Measurements from ENCODE around the gene HADHA. TPM values are rescaled to one million over a fixed set of nuclear protein-coding genes. Genes with fewer than 3 reads are reported as not detected.

The HADHA gene
- polyA plus RNA-seq, 1 donor (not counting 4 experiments of a cell fraction or from before 2014, with no cell fraction given): 150 TPM

DNA sequence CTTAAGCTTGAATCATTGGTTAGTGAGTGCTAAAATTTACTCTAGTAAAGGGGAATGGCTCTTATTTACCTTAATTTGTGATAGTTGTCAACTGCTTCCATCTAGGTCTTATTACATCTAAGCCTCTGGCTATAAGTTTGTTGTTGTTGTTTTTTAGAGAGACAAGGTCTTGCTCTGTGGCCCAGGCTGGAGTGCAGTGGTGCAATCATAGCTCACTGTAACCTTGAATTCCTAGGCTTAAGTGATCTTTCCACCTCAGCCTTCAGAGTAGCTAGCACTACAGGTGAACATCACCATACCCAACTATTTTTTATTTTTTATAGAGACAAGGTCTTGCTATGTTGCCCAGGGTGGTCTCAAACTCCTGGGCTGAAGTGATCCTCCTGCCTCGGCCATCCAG, 6.6 kb downstream of the HADHA start:
- FAIRE-seq: no peak
- Histone ChIP-seq H3K79me2 (ENCODE audit: control insufficient read depth, insufficient read depth, low read length) (peaks cover 38% of the 10 kb centered on the region), H3K9me3 (ENCODE audit: control insufficient read depth, low read depth, low read length) (no peaks in the 10 kb centered on the region)

DNA sequence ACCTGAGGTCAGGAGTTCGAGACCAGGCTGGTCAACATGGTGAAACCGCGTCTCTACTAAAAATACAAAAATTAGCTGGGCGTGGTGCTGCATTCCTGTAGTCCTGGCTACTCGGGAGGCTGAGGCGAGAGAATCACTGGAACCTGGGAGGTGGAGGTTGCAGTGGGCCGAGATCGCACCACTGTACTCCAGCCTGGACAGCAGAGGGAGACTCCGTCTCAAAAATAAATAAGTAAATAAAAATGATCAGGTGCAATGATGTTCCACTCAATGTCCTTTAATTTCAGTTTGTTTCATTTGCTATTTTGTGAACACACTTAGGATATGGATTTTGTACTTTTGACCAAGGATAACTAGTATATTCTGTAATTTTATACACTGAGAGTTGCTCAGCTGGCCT, 9.3 kb downstream of the HADHA start:
- DNase-seq (ENCODE audit: low read depth, low spot score): no peak
- no peak for TF ChIP-seq EZH2 (IDR thresholded peaks at IDR 0.05; ENCODE audit: low read length)
- TF ChIP-seq, protein P1, sequence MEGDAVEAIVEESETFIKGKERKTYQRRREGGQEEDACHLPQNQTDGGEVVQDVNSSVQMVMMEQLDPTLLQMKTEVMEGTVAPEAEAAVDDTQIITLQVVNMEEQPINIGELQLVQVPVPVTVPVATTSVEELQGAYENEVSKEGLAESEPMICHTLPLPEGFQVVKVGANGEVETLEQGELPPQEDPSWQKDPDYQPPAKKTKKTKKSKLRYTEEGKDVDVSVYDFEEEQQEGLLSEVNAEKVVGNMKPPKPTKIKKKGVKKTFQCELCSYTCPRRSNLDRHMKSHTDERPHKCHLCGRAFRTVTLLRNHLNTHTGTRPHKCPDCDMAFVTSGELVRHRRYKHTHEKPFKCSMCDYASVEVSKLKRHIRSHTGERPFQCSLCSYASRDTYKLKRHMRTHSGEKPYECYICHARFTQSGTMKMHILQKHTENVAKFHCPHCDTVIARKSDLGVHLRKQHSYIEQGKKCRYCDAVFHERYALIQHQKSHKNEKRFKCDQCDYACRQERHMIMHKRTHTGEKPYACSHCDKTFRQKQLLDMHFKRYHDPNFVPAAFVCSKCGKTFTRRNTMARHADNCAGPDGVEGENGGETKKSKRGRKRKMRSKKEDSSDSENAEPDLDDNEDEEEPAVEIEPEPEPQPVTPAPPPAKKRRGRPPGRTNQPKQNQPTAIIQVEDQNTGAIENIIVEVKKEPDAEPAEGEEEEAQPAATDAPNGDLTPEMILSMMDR (optimal IDR thresholded peaks at IDR 0.05 in 1 of 3, IDR thresholded peaks at IDR 0.05 in 1 of 3, conservative IDR thresholded peaks at IDR 0.05 in 1 of 3; ENCODE audit: extremely low read depth in 1 of 3, insufficient read depth in 2 of 3, low read length in 3 of 3): peak in 1 of 3 experiments; percentile 2
- Histone ChIP-seq H3K27me3 (ENCODE audit: control insufficient read depth, extremely low read depth, insufficient read depth, low read length) (no peaks in the 10 kb centered on the region), H3K27ac (ENCODE audit: control insufficient read depth, insufficient read depth, low read length) (no peak overlapping the region), H3K9ac (ENCODE audit: control insufficient read depth, extremely low read depth, insufficient read depth, low read length) (no peak overlapping the region), H3K79me2 (ENCODE audit: control insufficient read depth, insufficient read depth, low read length) (peaks cover 10% of the 10 kb centered on the region), H4K20me1 (ENCODE audit: control insufficient read depth, extremely low read depth, insufficient read depth, low read length) (no peaks in the 10 kb centered on the region), H3K9me3 (ENCODE audit: control insufficient read depth, low read depth, low read length) (no peaks in the 10 kb centered on the region), H2AFZ (ENCODE audit: control insufficient read depth, low read length) (no peak overlapping the region), H3K36me3 (ENCODE audit: control insufficient read depth in 2 of 2, extremely low read depth in 1 of 2, insufficient read depth in 2 of 2, low read length in 2 of 2) (peaks cover 29 to 32% of the 10 kb centered on the region in 2 experiments), H3K4me2 (ENCODE audit: control insufficient read depth, extremely low read depth, insufficient read depth, low read depth, low read length) (no peak overlapping the region), H3K9me1 (ENCODE audit: control insufficient read depth, extremely low read depth, insufficient read depth, low read length) (peaks cover 2% of the 10 kb centered on the region), H3K4me3 (ENCODE audit: control insufficient read depth in 2 of 3, extremely low read depth in 1 of 3, insufficient read depth in 2 of 3, low read depth in 1 of 3, low read length in 3 of 3) (no peak overlapping the region), H3K4me1 (ENCODE audit: control insufficient read depth, extremely low read depth, insufficient read depth, low read length) (no peaks in the 10 kb centered on the region)
- dilution Hi-C loops (cut with MboI; ENCODE audit: extremely low pct_ligation_motif_present, low sequenced_read_pairs): no loop called here
- no peak for FAIRE-seq

More for the DNA sequence above, 6.6 kb downstream of the HADHA start:
- TF ChIP-seq, protein P1 (optimal IDR thresholded peaks at IDR 0.05 in 1 of 3, IDR thresholded peaks at IDR 0.05 in 1 of 3, conservative IDR thresholded peaks at IDR 0.05 in 1 of 3; ENCODE audit: extremely low read depth in 1 of 3, insufficient read depth in 2 of 3, low read length in 3 of 3): no peak
- Histone ChIP-seq H3K9ac (ENCODE audit: control insufficient read depth, extremely low read depth, insufficient read depth, low read length) (no peak overlapping the region), H3K36me3 (ENCODE audit: control insufficient read depth in 2 of 2, extremely low read depth in 1 of 2, insufficient read depth in 2 of 2, low read length in 2 of 2) (peaks cover 19 to 25% of the 10 kb centered on the region in 2 experiments), H3K4me1 (ENCODE audit: control insufficient read depth, extremely low read depth, insufficient read depth, low read length) (peaks cover 4% of the 10 kb centered on the region), H3K4me3 (ENCODE audit: control insufficient read depth in 2 of 3, extremely low read depth in 1 of 3, insufficient read depth in 2 of 3, low read depth in 1 of 3, low read length in 3 of 3) (no peak overlapping the region), H3K27ac (ENCODE audit: control insufficient read depth, insufficient read depth, low read length) (no peak overlapping the region), H4K20me1 (ENCODE audit: control insufficient read depth, extremely low read depth, insufficient read depth, low read length) (peaks cover 2% of the 10 kb centered on the region), H3K4me2 (ENCODE audit: control insufficient read depth, extremely low read depth, insufficient read depth, low read depth, low read length) (no peak overlapping the region), H3K9me1 (ENCODE audit: control insufficient read depth, extremely low read depth, insufficient read depth, low read length) (peaks cover 2% of the 10 kb centered on the region), H2AFZ (ENCODE audit: control insufficient read depth, low read length) (no peak overlapping the region), H3K27me3 (ENCODE audit: control insufficient read depth, extremely low read depth, insufficient read depth, low read length) (no peaks in the 10 kb centered on the region)
- dilution Hi-C loops (cut with MboI; ENCODE audit: extremely low pct_ligation_motif_present, low sequenced_read_pairs): no loop called here
- no peak for DNase-seq (ENCODE audit: low read depth, low spot score)

Measured in keratinocyte (primary cell).